K562 (cell line): ENCODE data around the gene SOSTDC1. TPM values are rescaled to one million over a fixed set of nuclear protein-coding genes. Genes with fewer than 3 reads are reported as not detected.
A peak's percentile ranks its signal among the peaks of the same experiment; 100 is the strongest.

Experiments
- BHLHE40 ChIP-seq: IDR thresholded peaks from 2 replicates; pipeline ENCODE4 v1.6.1; 2011; ENCODE audit warnings: low read length, improper control_type of control experiment
- BRF1 ChIP-seq: IDR thresholded peaks from 3 replicates; pipeline ENCODE4 v1.6.1; 2011; ENCODE audit warnings: borderline replicate concordance, mild to moderate bottlenecking; ENCODE audit not compliant: insufficient read length; ENCODE audit errors: extremely low read depth
- ELF1 ChIP-seq: fragments of 200-800 bp; sonication (Bioruptor generic); IDR thresholded peaks from 2 replicates; pipeline ENCODE4 v1.6.1; 2016; ENCODE audit warnings: missing genetic modification characterization, missing compliant biosample characterization
- HDAC6 ChIP-seq: IDR thresholded peaks from 2 replicates; pipeline ENCODE4 v1.6.1; 2012; ENCODE audit warnings: low read depth, mild to moderate bottlenecking, control low read depth, inconsistent platforms, low read length, moderate library complexity
- HMGN3 ChIP-seq: IDR thresholded peaks from 2 replicates; pipeline ENCODE4 v1.6.1; 2011; ENCODE audit warnings: borderline replicate concordance, low read depth, mild to moderate bottlenecking, mixed read lengths, low read length; ENCODE audit not compliant: insufficient read length; ENCODE audit errors: extremely low read depth
- HNRNPUL1 ChIP-seq: fragments of 200-400 bp; formaldehyde crosslinking; IDR thresholded peaks from 2 replicates; pipeline ENCODE4 v1.6.1; 2017; ENCODE audit warnings: low read length
- MYBL2 ChIP-seq, 2 experiments: fragments of 450-650 bp in 1 of 2; sonication (generic) in 1 of 2; formaldehyde crosslinking in 1 of 2; IDR thresholded peaks; 2 replicates each; pipeline versions ENCODE4 v1.6.1 to v1.8.1; 2017 to 2022; ENCODE audit warnings: borderline replicate concordance in 1 of 2, inconsistent platforms in 1 of 2, low read depth in 1 of 2, mild to moderate bottlenecking in 1 of 2, missing genetic modification reagents in 1 of 2, moderate library complexity in 1 of 2
- NFXL1 ChIP-seq: fragments of 450-650 bp; formaldehyde crosslinking; IDR thresholded peaks from 2 replicates; pipeline ENCODE4 v1.4.0; 2021; ENCODE audit warnings: mild to moderate bottlenecking
- PHB2 ChIP-seq: fragments of 450-650 bp; IDR thresholded peaks from 2 replicates; pipeline ENCODE4 v1.6.1; 2017; ENCODE audit warnings: low read depth
- PPARD ChIP-seq: fragments of 250-450 bp; sonication (Bioruptor Pico); IDR thresholded peaks from 2 replicates; pipeline ENCODE4 v1.8.0; 2022; ENCODE audit warnings: inconsistent platforms, mild to moderate bottlenecking, moderate library complexity
- RUNX1 ChIP-seq: sonication (generic); IDR thresholded peaks from 2 replicates; pipeline ENCODE4 v1.6.1; 2016; ENCODE audit warnings: antibody characterized with exemption, low read depth
- SIX5 ChIP-seq, 2 experiments: IDR thresholded peaks; 2 replicates each; pipeline ENCODE4 v1.6.1; 2011; ENCODE audit warnings: low read length in 2 of 2, borderline replicate concordance in 1 of 2, low read depth in 1 of 2, mild to moderate bottlenecking in 1 of 2, moderate library complexity in 1 of 2; ENCODE audit not compliant: insufficient read depth in 1 of 2
- TAF9B ChIP-seq: fragments of 450-650 bp; IDR thresholded peaks from 2 replicates; pipeline ENCODE4 v1.6.1; 2018; ENCODE audit warnings: mild to moderate bottlenecking; ENCODE audit not compliant: partially characterized antibody
- U2AF1 ChIP-seq: fragments of 200-400 bp; formaldehyde crosslinking; optimal IDR thresholded peaks from 2 replicates; pipeline ENCODE3; 2017; ENCODE audit warnings: mild to moderate bottlenecking, low read depth, low read length, moderate library complexity
- U2AF2 ChIP-seq: fragments of 200-400 bp; formaldehyde crosslinking; optimal IDR thresholded peaks from 2 replicates; pipeline ENCODE3; 2017; ENCODE audit warnings: low read depth, mild to moderate bottlenecking, low read length
- ZNF431 ChIP-seq: sonication (generic); formaldehyde crosslinking; IDR thresholded peaks from 2 replicates; pipeline ENCODE4 v1.8.0; 2022; ENCODE audit warnings: mild to moderate bottlenecking, missing genetic modification reagents
- ZNF436 ChIP-seq: fragments of 250-450, 450-650 bp; sonication (Bioruptor Pico); formaldehyde crosslinking; IDR thresholded peaks from 2 replicates; pipeline ENCODE4 v1.7.0; 2020; ENCODE audit warnings: mild to moderate bottlenecking
- ZNF695 ChIP-seq: fragments of 450-650 bp; formaldehyde crosslinking; IDR thresholded peaks from 2 replicates; pipeline ENCODE4 v1.4.0; 2020; ENCODE audit warnings: mild to moderate bottlenecking, moderate library complexity
- polyA plus RNA-seq, 8 experiments: library from polyadenylated mRNA; depleted of rRNA in 4 of 8; stranded (reverse) in 5 of 8; unstranded in 3 of 8; fragments of >200 nt; fragmentation: Nextera tagmentation in 2 of 8; fragmentation: Illumina TruSeq in 1 of 8; extraction: Ambion mirVana in 2 of 8; extraction: Trizol in 1 of 8; gene quantifications; 2 replicates each; pipeline versions ENCODE4 v1.2.1 to v1.2.3, GENCODE V29; 2011 to 2014; ENCODE audit warnings: inconsistent platforms in 1 of 8, missing spikeins in 1 of 8
- total RNA-seq, 7 experiments: library from RNA; depleted of rRNA in 6 of 7; stranded (reverse); fragments of >200 nt in 6 of 7; fragmentation: Illumina TruSeq in 2 of 7; extraction: Trizol in 2 of 7; gene quantifications; 2 replicates each; pipeline versions ENCODE4 v1.2.1 to v1.2.3, GENCODE V29; 2011 to 2021; ENCODE audit warnings: low replicate concordance in 1 of 7
- TF ChIP-seq, protein P1 (sequence below): fragments of 250-450 bp; sonication (Bioruptor Pico); IDR thresholded peaks from 2 replicates; pipeline ENCODE4 v1.5.0; 2020; ENCODE audit warnings: mild to moderate bottlenecking
- TF ChIP-seq, protein P2 (sequence below): fragments of 450-650 bp; IDR thresholded peaks from 2 replicates; pipeline ENCODE4 v1.6.1; 2014; ENCODE audit warnings: low read depth, mild to moderate bottlenecking, moderate library complexity, borderline replicate concordance
- TF ChIP-seq, protein P3 (sequence below): fragments of 200-800 bp; sonication (Bioruptor generic); IDR thresholded peaks from 2 replicates; pipeline ENCODE4 v1.6.1; 2017; ENCODE audit warnings: missing genetic modification characterization, missing compliant biosample characterization

SOSTDC1 gene
- total and polyA plus RNA-seq, 9 of the 15 experiments (the other 6 are each of a cell fraction or from before 2014, with no cell fraction given) = 8.3 to 48.6 (median 15.9) TPM

DNA sequence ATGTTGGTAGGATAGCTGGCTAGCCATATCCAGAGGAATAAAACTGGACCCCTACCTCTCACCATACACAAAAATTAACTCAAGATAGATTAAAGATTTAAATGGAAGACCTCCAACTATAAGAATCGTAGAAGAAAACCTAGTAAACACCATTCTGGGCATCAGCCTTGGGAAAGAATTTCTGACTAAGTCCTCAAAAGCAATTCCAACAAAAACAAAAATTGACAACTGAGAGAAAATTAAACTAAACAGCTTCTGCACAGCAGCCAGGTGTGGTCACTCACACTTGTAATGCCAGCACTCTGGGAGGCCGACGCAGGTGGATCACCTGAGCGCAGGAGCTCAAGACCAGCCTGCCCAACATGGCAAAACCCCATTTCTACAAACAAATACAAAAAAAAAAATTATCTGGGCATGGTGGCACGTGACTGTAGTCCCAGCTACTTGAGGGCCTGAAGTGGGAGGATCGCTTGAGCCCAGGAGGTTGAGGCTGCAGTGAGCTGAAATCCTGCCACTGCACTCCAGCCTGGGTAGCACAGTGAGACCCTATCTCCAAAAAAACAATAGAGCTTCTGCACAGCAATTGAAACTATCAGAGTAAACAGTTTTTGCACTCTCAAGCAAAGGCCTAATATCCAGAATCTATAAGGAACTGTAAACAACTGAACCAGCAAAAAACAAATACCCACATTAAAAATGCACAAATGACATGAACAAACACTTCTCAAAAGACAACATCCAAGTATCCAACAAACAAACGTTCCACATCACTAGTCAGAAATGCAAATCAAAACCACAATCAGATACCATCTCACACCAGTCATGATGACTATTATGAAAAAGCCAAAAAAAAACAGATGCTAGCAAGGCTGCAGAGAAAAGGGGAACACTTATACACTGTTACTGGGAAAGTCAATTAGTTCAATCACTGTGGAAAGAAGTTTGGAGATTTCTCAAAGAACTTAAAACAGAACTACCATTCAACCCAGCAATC is 49.0 kb downstream of the SOSTDC1 start (continued):
- no peak for TF ChIP-seq BRF1
- no peak for TF ChIP-seq RUNX1
- no peak for TF ChIP-seq PPARD
- TF ChIP-seq ZNF695 (CRISPR knock-in tag) = no peak
- peak; percentile 32; the same call in 1 of the 2 replicates for TF ChIP-seq MYBL2 (IDR thresholded peaks at IDR 0.05; ENCODE audit: low read depth)
- TF ChIP-seq MYBL2 (CRISPR knock-in tag; IDR thresholded peaks at IDR 0.05; ENCODE audit: borderline replicate concordance) = no peak
- TF ChIP-seq BHLHE40 = peak; percentile 36; the same call in 1 of the 2 replicates
- TF ChIP-seq U2AF2 = no peak
- TF ChIP-seq, protein P1, sequence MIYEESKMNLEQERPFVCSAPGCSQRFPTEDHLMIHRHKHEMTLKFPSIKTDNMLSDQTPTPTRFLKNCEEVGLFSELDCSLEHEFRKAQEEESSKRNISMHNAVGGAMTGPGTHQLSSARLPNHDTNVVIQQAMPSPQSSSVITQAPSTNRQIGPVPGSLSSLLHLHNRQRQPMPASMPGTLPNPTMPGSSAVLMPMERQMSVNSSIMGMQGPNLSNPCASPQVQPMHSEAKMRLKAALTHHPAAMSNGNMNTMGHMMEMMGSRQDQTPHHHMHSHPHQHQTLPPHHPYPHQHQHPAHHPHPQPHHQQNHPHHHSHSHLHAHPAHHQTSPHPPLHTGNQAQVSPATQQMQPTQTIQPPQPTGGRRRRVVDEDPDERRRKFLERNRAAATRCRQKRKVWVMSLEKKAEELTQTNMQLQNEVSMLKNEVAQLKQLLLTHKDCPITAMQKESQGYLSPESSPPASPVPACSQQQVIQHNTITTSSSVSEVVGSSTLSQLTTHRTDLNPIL (CRISPR knock-in tag) = no peak
- TF ChIP-seq HDAC6 = no peak
- TF ChIP-seq HMGN3 = no peak
- no peak for TF ChIP-seq ZNF431 (CRISPR knock-in tag)
- TF ChIP-seq ZNF436 (CRISPR knock-in tag) = no peak
- no peak for TF ChIP-seq NFXL1 (CRISPR knock-in tag)
- no peak for TF ChIP-seq PHB2
- TF ChIP-seq, protein P2, sequence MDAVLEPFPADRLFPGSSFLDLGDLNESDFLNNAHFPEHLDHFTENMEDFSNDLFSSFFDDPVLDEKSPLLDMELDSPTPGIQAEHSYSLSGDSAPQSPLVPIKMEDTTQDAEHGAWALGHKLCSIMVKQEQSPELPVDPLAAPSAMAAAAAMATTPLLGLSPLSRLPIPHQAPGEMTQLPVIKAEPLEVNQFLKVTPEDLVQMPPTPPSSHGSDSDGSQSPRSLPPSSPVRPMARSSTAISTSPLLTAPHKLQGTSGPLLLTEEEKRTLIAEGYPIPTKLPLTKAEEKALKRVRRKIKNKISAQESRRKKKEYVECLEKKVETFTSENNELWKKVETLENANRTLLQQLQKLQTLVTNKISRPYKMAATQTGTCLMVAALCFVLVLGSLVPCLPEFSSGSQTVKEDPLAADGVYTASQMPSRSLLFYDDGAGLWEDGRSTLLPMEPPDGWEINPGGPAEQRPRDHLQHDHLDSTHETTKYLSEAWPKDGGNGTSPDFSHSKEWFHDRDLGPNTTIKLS = no peak
- no peak for TF ChIP-seq SIX5 (IDR thresholded peaks at IDR 0.05; ENCODE audit: borderline replicate concordance in 1 of 2, insufficient read depth in 1 of 2, low read depth in 1 of 2, low read length in 2 of 2)
- TF ChIP-seq HNRNPUL1 = no peak
- no peak for TF ChIP-seq TAF9B
- TF ChIP-seq, protein P3, sequence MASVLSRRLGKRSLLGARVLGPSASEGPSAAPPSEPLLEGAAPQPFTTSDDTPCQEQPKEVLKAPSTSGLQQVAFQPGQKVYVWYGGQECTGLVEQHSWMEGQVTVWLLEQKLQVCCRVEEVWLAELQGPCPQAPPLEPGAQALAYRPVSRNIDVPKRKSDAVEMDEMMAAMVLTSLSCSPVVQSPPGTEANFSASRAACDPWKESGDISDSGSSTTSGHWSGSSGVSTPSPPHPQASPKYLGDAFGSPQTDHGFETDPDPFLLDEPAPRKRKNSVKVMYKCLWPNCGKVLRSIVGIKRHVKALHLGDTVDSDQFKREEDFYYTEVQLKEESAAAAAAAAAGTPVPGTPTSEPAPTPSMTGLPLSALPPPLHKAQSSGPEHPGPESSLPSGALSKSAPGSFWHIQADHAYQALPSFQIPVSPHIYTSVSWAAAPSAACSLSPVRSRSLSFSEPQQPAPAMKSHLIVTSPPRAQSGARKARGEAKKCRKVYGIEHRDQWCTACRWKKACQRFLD (CRISPR knock-in tag) = no peak
- no peak for TF ChIP-seq ELF1 (tag)
- TF ChIP-seq U2AF1 = no peak
